ENCODE data around the gene LRRC4.

DNA sequence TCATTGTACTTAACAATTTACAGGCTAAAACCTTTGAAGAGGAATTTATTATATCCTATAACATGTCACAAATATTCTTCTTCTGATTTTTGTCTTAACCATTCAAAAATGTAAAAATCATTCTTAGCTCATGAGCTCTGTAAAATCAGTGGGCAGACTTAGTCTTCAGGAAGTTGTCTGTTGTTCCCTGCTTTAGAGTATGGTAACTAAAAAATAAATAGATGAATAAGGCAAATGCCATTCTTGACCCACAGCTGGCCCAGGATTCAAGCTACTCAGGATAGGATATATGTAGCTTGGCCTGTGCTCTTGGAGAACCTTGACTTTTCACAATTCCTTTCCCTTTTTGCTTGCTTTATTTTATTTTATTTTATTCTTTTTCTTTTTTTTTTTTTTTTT, 51.5 kb downstream of the LRRC4 start:
- TF ChIP-seq, protein P1, sequence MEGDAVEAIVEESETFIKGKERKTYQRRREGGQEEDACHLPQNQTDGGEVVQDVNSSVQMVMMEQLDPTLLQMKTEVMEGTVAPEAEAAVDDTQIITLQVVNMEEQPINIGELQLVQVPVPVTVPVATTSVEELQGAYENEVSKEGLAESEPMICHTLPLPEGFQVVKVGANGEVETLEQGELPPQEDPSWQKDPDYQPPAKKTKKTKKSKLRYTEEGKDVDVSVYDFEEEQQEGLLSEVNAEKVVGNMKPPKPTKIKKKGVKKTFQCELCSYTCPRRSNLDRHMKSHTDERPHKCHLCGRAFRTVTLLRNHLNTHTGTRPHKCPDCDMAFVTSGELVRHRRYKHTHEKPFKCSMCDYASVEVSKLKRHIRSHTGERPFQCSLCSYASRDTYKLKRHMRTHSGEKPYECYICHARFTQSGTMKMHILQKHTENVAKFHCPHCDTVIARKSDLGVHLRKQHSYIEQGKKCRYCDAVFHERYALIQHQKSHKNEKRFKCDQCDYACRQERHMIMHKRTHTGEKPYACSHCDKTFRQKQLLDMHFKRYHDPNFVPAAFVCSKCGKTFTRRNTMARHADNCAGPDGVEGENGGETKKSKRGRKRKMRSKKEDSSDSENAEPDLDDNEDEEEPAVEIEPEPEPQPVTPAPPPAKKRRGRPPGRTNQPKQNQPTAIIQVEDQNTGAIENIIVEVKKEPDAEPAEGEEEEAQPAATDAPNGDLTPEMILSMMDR (IDR thresholded peaks at IDR 0.05) = no peak
- no peak for TF ChIP-seq POLR2A (IDR thresholded peaks at IDR 0.05)

Measured in stomach (tissue), 4 donors.